Bronchial epithelial cell (primary cell): Measurements from ENCODE around the gene BANF2. TPM values are rescaled to one million over a fixed set of nuclear protein-coding genes. Genes with fewer than 3 reads are reported as not detected.

Experiments
- DNase-seq: peaks from one replicate; pipeline ENCODE4 v3.0.0-alpha.2; 2010; ENCODE audit warnings: low read depth
- FAIRE-seq: peaks from 2 replicates; lab custom pipeline; 2011; peaks lifted over from hg19 to GRCh38; lab: Jason Lieb, UNC
- H3K27me3 ChIP-seq: 2 replicates; pipeline ENCODE4 v1.5.1; 2011; ENCODE audit warnings: low read length; ENCODE audit not compliant: control insufficient read depth, insufficient read depth
- H3K36me3 ChIP-seq: 2 replicates; pipeline ENCODE4 v1.5.1; 2011; ENCODE audit warnings: low read length; ENCODE audit not compliant: control insufficient read depth, insufficient read depth
- H3K4me3 ChIP-seq: 2 replicates; pipeline ENCODE4 v1.5.1; 2011; ENCODE audit warnings: mild to moderate bottlenecking, low read depth, low read length, control low read depth
- CTCF ChIP-seq: IDR thresholded peaks from 2 replicates; pipeline ENCODE4 v1.5.1; 2011; ENCODE audit warnings: mild to moderate bottlenecking, moderate library complexity, low read length, control low read depth, inconsistent platforms; ENCODE audit not compliant: insufficient read depth, severe bottlenecking
- total RNA-seq: library from RNA; depleted of rRNA; stranded (reverse); fragments of >200 nt; gene quantifications from 2 replicates; pipeline ENCODE4 v1.2.1, GENCODE V29; 2014

BANF2 gene
- total RNA-seq, 1 donor from 2014 or later: not detected

- Histone ChIP-seq H3K36me3 (no peaks in the 10 kb centered on the region), H3K4me3 (no peak overlapping the region), H3K27me3 (no peaks in the 10 kb centered on the region)
- DNase-seq (no peak), FAIRE-seq (no peak)
- no peak for TF ChIP-seq CTCF
Observed at GRCh38 chr20:17735959-17736621, 36.3 kb downstream of the BANF2 start.

GRCh38 chr20:17738154-17738553, 38.4 kb downstream of the BANF2 start:
- Histone ChIP-seq H3K36me3 (no peaks in the 10 kb centered on the region), H3K27me3 (no peaks in the 10 kb centered on the region), H3K4me3 (no peak overlapping the region)
- DNase-seq: no peak
- no peak for FAIRE-seq
- no peak for TF ChIP-seq CTCF

GRCh38 chr20:17741220-17741619, 41.5 kb downstream of the BANF2 start:
- no peaks in the 10 kb centered on the region for H3K27me3 ChIP-seq
- no peaks in the 10 kb centered on the region for H3K36me3 ChIP-seq
- no peak for FAIRE-seq
- DNase-seq: no peak
- no peak overlapping the region for H3K4me3 ChIP-seq
- no peak for TF ChIP-seq CTCF

GRCh38 chr20:17742731-17743130, 43.0 kb downstream of the BANF2 start:
- H3K36me3 ChIP-seq: no peaks in the 10 kb centered on the region
- TF ChIP-seq CTCF: no peak
- H3K27me3 ChIP-seq: no peaks in the 10 kb centered on the region
- no peak overlapping the region for H3K4me3 ChIP-seq
- DNase-seq: no peak
- FAIRE-seq: no peak

- Histone ChIP-seq H3K27me3 (no peaks in the 10 kb centered on the region), H3K36me3 (no peaks in the 10 kb centered on the region), H3K4me3 (no peak overlapping the region)
- TF ChIP-seq CTCF: no peak
- no peak for DNase-seq
- FAIRE-seq: no peak
Observed at GRCh38 chr20:17743677-17744076, 43.9 kb downstream of the BANF2 start.

GRCh38 chr20:17747431-17747846, 47.7 kb downstream of the BANF2 start:
- no peak for TF ChIP-seq CTCF
- Histone ChIP-seq H3K4me3 (no peak overlapping the region), H3K36me3 (no peaks in the 10 kb centered on the region), H3K27me3 (no peaks in the 10 kb centered on the region)
- DNase-seq: peak; percentile 80
- FAIRE-seq: no peak
